H9 (cell line): ENCODE data around the gene PLPPR2. TPM values are rescaled to one million over a fixed set of nuclear protein-coding genes. Genes with fewer than 3 reads are reported as not detected.

Experiments
- DNase-seq: peaks from one replicate; pipeline ENCODE4 v3.0.0-alpha.2; 2017
- H2AFZ ChIP-seq: one replicate; pipeline ENCODE4 v1.6.1; 2013; ENCODE audit warnings: mild to moderate bottlenecking, low read length, control low read depth, moderate library complexity
- H2AK5ac ChIP-seq: 2 replicates; pipeline ENCODE4 v1.6.1; 2013; ENCODE audit warnings: low read length, control low read depth, mixed read lengths; ENCODE audit not compliant: insufficient read length
- H2BK120ac ChIP-seq: one replicate; pipeline ENCODE4 v1.6.1; 2013; ENCODE audit warnings: low read depth, mild to moderate bottlenecking, low read length, control low read depth, inconsistent platforms; ENCODE audit not compliant: poor library complexity, severe bottlenecking
- H2BK12ac ChIP-seq: 2 replicates; pipeline ENCODE4 v1.6.1; 2013; ENCODE audit warnings: low read length, control low read depth, mixed read lengths, low read depth; ENCODE audit not compliant: insufficient read length
- H2BK15ac ChIP-seq: 2 replicates; pipeline ENCODE4 v1.6.1; 2013; ENCODE audit warnings: low read depth, low read length, control low read depth
- H2BK20ac ChIP-seq: one replicate; pipeline ENCODE4 v1.6.1; 2013; ENCODE audit warnings: low read depth, mild to moderate bottlenecking, low read length, control low read depth, inconsistent platforms; ENCODE audit not compliant: poor library complexity, severe bottlenecking
- H2BK5ac ChIP-seq: 2 replicates; pipeline ENCODE4 v1.6.1; 2013; ENCODE audit warnings: low read length, control low read depth, mixed read lengths; ENCODE audit not compliant: insufficient read length
- H3K14ac ChIP-seq: 2 replicates; pipeline ENCODE4 v1.6.1; 2013; ENCODE audit warnings: low read length, control low read depth; ENCODE audit not compliant: insufficient read depth
- H3K18ac ChIP-seq: 2 replicates; pipeline ENCODE4 v1.6.1; 2013; ENCODE audit warnings: low read depth, mild to moderate bottlenecking, mixed read lengths, low read length, control low read depth; ENCODE audit not compliant: insufficient read length
- H3K23ac ChIP-seq: 2 replicates; pipeline ENCODE4 v1.6.1; 2013; ENCODE audit warnings: low read length, control low read depth, mixed read lengths, low read depth; ENCODE audit not compliant: insufficient read length
- H3K23me2 ChIP-seq: 2 replicates; pipeline ENCODE4 v1.6.1; 2013; ENCODE audit warnings: low read depth, mild to moderate bottlenecking, mixed read lengths, low read length, control low read depth; ENCODE audit not compliant: insufficient read length, poor library complexity, severe bottlenecking
- H3K27ac ChIP-seq: 2 replicates; pipeline ENCODE4 v1.5.1; 2013; ENCODE audit warnings: low read length, control low read depth, mixed read lengths, low read depth; ENCODE audit not compliant: insufficient read length
- H3K27me3 ChIP-seq: 2 replicates; pipeline ENCODE4 v1.6.1; 2013; ENCODE audit warnings: low read length, control low read depth, inconsistent platforms; ENCODE audit not compliant: insufficient read depth
- H3K4ac ChIP-seq: 2 replicates; pipeline ENCODE4 v1.6.1; 2013; ENCODE audit warnings: low read depth, mild to moderate bottlenecking, control low read depth, inconsistent platforms, low read length, moderate library complexity
- H3K4me1 ChIP-seq: 2 replicates; pipeline ENCODE4 v1.6.1; 2013; ENCODE audit warnings: low read length, control low read depth, inconsistent platforms; ENCODE audit not compliant: insufficient read depth
- H3K4me2 ChIP-seq: 2 replicates; pipeline ENCODE4 v1.6.1; 2013; ENCODE audit warnings: low read length, control low read depth, mixed read lengths; ENCODE audit not compliant: insufficient read length, insufficient read depth
- H3K56ac ChIP-seq: 2 replicates; pipeline ENCODE4 v1.6.1; 2013; ENCODE audit warnings: low read depth, mild to moderate bottlenecking, mixed read lengths, low read length, control low read depth; ENCODE audit not compliant: insufficient read length
- H3K79me1 ChIP-seq: 2 replicates; pipeline ENCODE4 v1.6.1; 2013; ENCODE audit warnings: low read depth, mild to moderate bottlenecking, moderate library complexity, low read length, control low read depth, inconsistent platforms; ENCODE audit not compliant: insufficient read depth, poor library complexity, severe bottlenecking
- H3K79me2 ChIP-seq: 2 replicates; pipeline ENCODE4 v1.6.1; 2013; ENCODE audit warnings: low read length, control low read depth, inconsistent platforms; ENCODE audit not compliant: insufficient read depth
- H3K9ac ChIP-seq: 2 replicates; pipeline ENCODE4 v1.6.1; 2013; ENCODE audit warnings: low read length, control low read depth, mixed read lengths; ENCODE audit not compliant: insufficient read length; ENCODE audit errors: extremely low read depth
- H3K9me3 ChIP-seq: one replicate; pipeline ENCODE4 v1.6.1; 2013; ENCODE audit warnings: low read depth, low read length, inconsistent platforms; ENCODE audit not compliant: control insufficient read depth
- H3T11ph ChIP-seq: one replicate; pipeline ENCODE4 v1.6.1; 2013; ENCODE audit warnings: mild to moderate bottlenecking, low read length, control low read depth, inconsistent platforms
- H4K20me1 ChIP-seq: one replicate; pipeline ENCODE4 v1.6.1; 2013; ENCODE audit not compliant: control insufficient read depth, insufficient read length, insufficient read depth
- H4K5ac ChIP-seq: 2 replicates; pipeline ENCODE4 v1.6.1; 2013; ENCODE audit warnings: low read depth, mild to moderate bottlenecking, mixed read lengths, low read length, control low read depth; ENCODE audit not compliant: insufficient read length
- H4K8ac ChIP-seq: replicated peaks from 2 replicates; pipeline ENCODE4 v1.6.1; 2013; ENCODE audit warnings: low read length, control low read depth, mixed read lengths, low read depth; ENCODE audit not compliant: insufficient read length
- H4K91ac ChIP-seq: 2 replicates; pipeline ENCODE4 v1.6.1; 2013; ENCODE audit warnings: low read depth, mild to moderate bottlenecking, moderate library complexity, mixed read lengths, low read length, control low read depth; ENCODE audit not compliant: insufficient read length
- H3K27ac Mint-ChIP-seq, 3 experiments: 2 replicates in 2 of 3; 3 replicates in 1 of 3; pipeline ENCODE4 v1.8.0; 2020 to 2021; ENCODE audit warnings: mixed read lengths in 3 of 3, mild to moderate bottlenecking in 1 of 3, moderate library complexity in 1 of 3
- H3K27me3 Mint-ChIP-seq: 2 replicates; pipeline ENCODE4 v1.8.0; 2021; ENCODE audit warnings: low read depth, mild to moderate bottlenecking, moderate library complexity, mixed read lengths
- H3K36me3 Mint-ChIP-seq, 3 experiments: 2 replicates in 2 of 3; 3 replicates in 1 of 3; pipeline ENCODE4 v1.8.0; 2020 to 2021; ENCODE audit warnings: low read depth in 3 of 3, mixed read lengths in 3 of 3; ENCODE audit not compliant: insufficient read depth in 1 of 3
- H3K4me1 Mint-ChIP-seq, 2 experiments: 2 replicates each; pipeline ENCODE4 v1.8.0; 2020; ENCODE audit warnings: mixed read lengths in 2 of 2
- H3K4me3 Mint-ChIP-seq, 2 experiments: 2 replicates in 1 of 2; 3 replicates in 1 of 2; pipeline ENCODE4 v1.8.0; 2020 to 2021; ENCODE audit warnings: mild to moderate bottlenecking in 2 of 2, mixed read lengths in 2 of 2, moderate library complexity in 1 of 2
- H3K9me3 Mint-ChIP-seq, 2 experiments: 2 replicates in 1 of 2; 3 replicates in 1 of 2; pipeline ENCODE4 v1.8.0; 2020; ENCODE audit warnings: mild to moderate bottlenecking in 2 of 2, mixed read lengths in 2 of 2, moderate library complexity in 1 of 2
- WGBS: extraction: QIAGEN DNeasy Blood & Tissue Kit; methylation state at CpG from one replicate; pipeline ENCODE4 v1.1.7; 2013; ENCODE audit warnings: missing lambda C conversion rate, low lambda C conversion rate, mixed read lengths; ENCODE audit not compliant: insufficient read length; ENCODE audit errors: extremely low coverage; 5-methylcytosine and 5-hydroxymethylcytosine counted together
- total RNA-seq: library from RNA; stranded (reverse); gene quantifications from 2 replicates; pipeline ENCODE4 v1.2.1, GENCODE V29; 2021
- TF ChIP-seq, protein P1 (sequence below): fragments of 200-600 bp; sonication (generic); conservative IDR thresholded peaks from 3 replicates; pipeline ENCODE4 v1.8.0; 2021; ENCODE audit warnings: antibody characterized with exemption, mild to moderate bottlenecking

PLPPR2 gene
- total RNA-seq, 1 experiment from 2014 or later: 8.0 TPM

DNA sequence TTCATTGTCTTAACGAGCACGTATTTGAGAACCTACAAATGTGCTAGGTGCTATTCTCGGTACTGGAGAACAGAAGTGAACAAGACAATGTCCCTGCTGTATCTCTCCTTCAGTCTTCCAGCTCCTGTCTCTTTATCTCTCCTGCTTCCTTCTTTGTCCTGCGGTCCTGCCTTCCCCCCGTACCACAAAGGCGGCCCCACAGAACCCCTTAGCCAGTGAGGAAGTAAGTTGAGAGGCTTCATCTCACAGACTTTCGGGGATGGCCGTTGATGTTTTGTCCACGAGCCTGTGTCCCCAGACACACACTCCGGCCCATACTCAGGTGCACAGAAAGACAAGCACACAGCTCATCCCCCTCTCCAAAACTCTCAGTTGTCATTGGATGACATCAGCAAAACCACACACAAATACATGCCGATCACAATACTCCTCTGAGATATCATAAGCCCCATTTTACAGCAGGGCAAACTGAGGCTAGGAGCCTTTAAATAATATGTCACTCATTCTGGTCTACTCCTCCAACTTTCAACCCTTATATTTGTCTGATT is 18.7 kb downstream of the PLPPR2 start:
- H3K18ac ChIP-seq: no peak overlapping the region
- no peaks in the 10 kb centered on the region for H3K27me3 ChIP-seq
- H3K4me1 ChIP-seq: no peaks in the 10 kb centered on the region
- H2AFZ ChIP-seq: no peak overlapping the region
- H3K79me1 ChIP-seq: no peaks in the 10 kb centered on the region
- H2BK20ac ChIP-seq: no peak overlapping the region
- no peak overlapping the region for H4K5ac ChIP-seq
- H2BK12ac ChIP-seq: no peak overlapping the region
- no CpG with 5 or more reads among the region's 11 CpGs for WGBS
- H3K23me2 ChIP-seq: no peaks in the 10 kb centered on the region
- no peaks in the 10 kb centered on the region for H3K9me3 ChIP-seq
- no peak overlapping the region for H2BK15ac ChIP-seq
- no peak overlapping the region for H3K4ac ChIP-seq
- H3T11ph ChIP-seq: no peak overlapping the region
- peak overlapping the region; percentile 11 for H3K4me2 ChIP-seq
- Mint-ChIP-seq H3K9me3 (no peaks in the 10 kb centered on the region), H3K27ac (peak overlapping the region in 1 of 3 experiments; percentile 68; a peak in 1 of 7 replicates), H3K36me3 (peaks cover 3 to 32% (median 19%) of the 10 kb centered on the region in 3 experiments), H3K27me3 (no peaks in the 10 kb centered on the region), H3K4me1 (peaks cover 6 to 19% of the 10 kb centered on the region in 2 experiments), H3K4me3 (no peak overlapping the region)
- no peak overlapping the region for H3K14ac ChIP-seq
- H3K23ac ChIP-seq: no peak overlapping the region
- no peak for DNase-seq
- no peaks in the 10 kb centered on the region for H3K79me2 ChIP-seq
- H4K8ac ChIP-seq: no peak overlapping the region
- TF ChIP-seq, protein P1, sequence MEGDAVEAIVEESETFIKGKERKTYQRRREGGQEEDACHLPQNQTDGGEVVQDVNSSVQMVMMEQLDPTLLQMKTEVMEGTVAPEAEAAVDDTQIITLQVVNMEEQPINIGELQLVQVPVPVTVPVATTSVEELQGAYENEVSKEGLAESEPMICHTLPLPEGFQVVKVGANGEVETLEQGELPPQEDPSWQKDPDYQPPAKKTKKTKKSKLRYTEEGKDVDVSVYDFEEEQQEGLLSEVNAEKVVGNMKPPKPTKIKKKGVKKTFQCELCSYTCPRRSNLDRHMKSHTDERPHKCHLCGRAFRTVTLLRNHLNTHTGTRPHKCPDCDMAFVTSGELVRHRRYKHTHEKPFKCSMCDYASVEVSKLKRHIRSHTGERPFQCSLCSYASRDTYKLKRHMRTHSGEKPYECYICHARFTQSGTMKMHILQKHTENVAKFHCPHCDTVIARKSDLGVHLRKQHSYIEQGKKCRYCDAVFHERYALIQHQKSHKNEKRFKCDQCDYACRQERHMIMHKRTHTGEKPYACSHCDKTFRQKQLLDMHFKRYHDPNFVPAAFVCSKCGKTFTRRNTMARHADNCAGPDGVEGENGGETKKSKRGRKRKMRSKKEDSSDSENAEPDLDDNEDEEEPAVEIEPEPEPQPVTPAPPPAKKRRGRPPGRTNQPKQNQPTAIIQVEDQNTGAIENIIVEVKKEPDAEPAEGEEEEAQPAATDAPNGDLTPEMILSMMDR: no peak
- no peak overlapping the region for H3K56ac ChIP-seq
- no peak overlapping the region for H2BK5ac ChIP-seq
- H2AK5ac ChIP-seq: no peak overlapping the region
- no peaks in the 10 kb centered on the region for H4K20me1 ChIP-seq
- H3K27ac ChIP-seq: no peak overlapping the region
- H2BK120ac ChIP-seq: no peak overlapping the region
- no peak overlapping the region for H3K9ac ChIP-seq
- no peak overlapping the region for H4K91ac ChIP-seq
